Activated naive CD8-positive, alpha-beta T cell treated with anti-CD3 and anti-CD28 coated beads, Interleukin-2, amount 10 ng/mL, durations not matched to agents 7 days and 5 days (primary cell): Measurements from ENCODE around the gene MICALL1. TPM values are rescaled to one million over a fixed set of nuclear protein-coding genes. Genes with fewer than 3 reads are reported as not detected.

Source experiments
- ATAC-seq: fragments of 150-1000 bp; cut with Tn5 transposase; one replicate; pipeline ENCODE4 v1.10.0; 2021; ENCODE audit warnings: low read depth, moderate library complexity
- POLR2A ChIA-PET: fragments of 350-600 bp; sonication (Branson Sonifier 250); formaldehyde crosslinking; loops from one replicate; lab custom pipeline; 2021; ENCODE audit warnings: antibody characterized with exemption; lab: Charles Lee
- DNase-seq: peaks from one replicate; pipeline ENCODE4 v3.0.0; 2021
- H3K27ac Mint-ChIP-seq: one replicate; pipeline ENCODE4 v1.8.0; 2022; ENCODE audit warnings: mild to moderate bottlenecking, mixed read lengths
- H3K27me3 Mint-ChIP-seq: one replicate; pipeline ENCODE4 v1.8.0; 2022; ENCODE audit warnings: mild to moderate bottlenecking, moderate library complexity, mixed read lengths
- H3K36me3 Mint-ChIP-seq: one replicate; pipeline ENCODE4 v1.8.0; 2021; ENCODE audit warnings: mild to moderate bottlenecking, mixed read lengths
- H3K4me1 Mint-ChIP-seq: one replicate; pipeline ENCODE4 v1.8.0; 2021; ENCODE audit warnings: mixed read lengths
- H3K4me3 Mint-ChIP-seq: one replicate; pipeline ENCODE4 v1.8.0; 2022; ENCODE audit warnings: mild to moderate bottlenecking, moderate library complexity, mixed read lengths
- H3K9me3 Mint-ChIP-seq: one replicate; pipeline ENCODE4 v1.8.0; 2021; ENCODE audit warnings: mixed read lengths
- total RNA-seq, 2 experiments: library from RNA; stranded (reverse); gene quantifications; one replicate each; pipeline ENCODE4 v1.2.3, GENCODE V29; 2021

Gene MICALL1
- total RNA-seq, 2 experiments from 2014 or later, result 27.9 to 31.3 TPM

GRCh38 chr22:37957232-37957631, 51.1 kb downstream of the MICALL1 start:
- POLR2A ChIA-PET, result no interaction called here
- Mint-ChIP-seq H3K4me3 (no peak overlapping the region), H3K36me3 (peaks cover 29% of the 10 kb centered on the region), H3K9me3 (no peaks in the 10 kb centered on the region), H3K4me1 (peaks cover 20% of the 10 kb centered on the region), H3K27ac (no peak overlapping the region), H3K27me3 (peaks cover 8% of the 10 kb centered on the region)
- no peak for ATAC-seq
- no peak for DNase-seq

GRCh38 chr22:37959231-37959825, 53.2 kb downstream of the MICALL1 start:
- no peaks in the 10 kb centered on the region for H3K9me3 Mint-ChIP-seq
- no peak overlapping the region for H3K27ac Mint-ChIP-seq
- H3K36me3 Mint-ChIP-seq, result peaks cover 27% of the 10 kb centered on the region
- DNase-seq (no peak), ATAC-seq (no peak)
- no peak overlapping the region for H3K4me3 Mint-ChIP-seq
- POLR2A ChIA-PET, result interaction anchor here (0.5 kb wide), 1 partner anchor 535 kb away, joined by 4 read pairs; no protein-coding TSS in a partner anchor
- peaks cover 11% of the 10 kb centered on the region for H3K4me1 Mint-ChIP-seq
- H3K27me3 Mint-ChIP-seq, result no peaks in the 10 kb centered on the region

- peaks cover 27% of the 10 kb centered on the region for H3K36me3 Mint-ChIP-seq
- ATAC-seq, result no peak
- H3K4me1 Mint-ChIP-seq, result peaks cover 4% of the 10 kb centered on the region
- H3K27ac Mint-ChIP-seq, result no peak overlapping the region
- no peaks in the 10 kb centered on the region for H3K9me3 Mint-ChIP-seq
- POLR2A ChIA-PET, result no interaction called here
- H3K4me3 Mint-ChIP-seq, result no peak overlapping the region
- no peak for DNase-seq
- H3K27me3 Mint-ChIP-seq, result no peaks in the 10 kb centered on the region
Observed at GRCh38 chr22:37961062-37961461, 55.0 kb downstream of the MICALL1 start.

- peaks cover 13% of the 10 kb centered on the region for H3K36me3 Mint-ChIP-seq
- POLR2A ChIA-PET, result interaction anchor here (0.5 kb wide), 1 partner anchor 145 kb away, joined by 3 read pairs; no protein-coding TSS in a partner anchor
- no peak overlapping the region for H3K27ac Mint-ChIP-seq
- H3K4me1 Mint-ChIP-seq, result peaks cover 4% of the 10 kb centered on the region
- no peak for DNase-seq
- H3K9me3 Mint-ChIP-seq, result no peaks in the 10 kb centered on the region
- no peaks in the 10 kb centered on the region for H3K27me3 Mint-ChIP-seq
- H3K4me3 Mint-ChIP-seq, result no peak overlapping the region
- no peak for ATAC-seq
Observed at GRCh38 chr22:37965940-37966664, 60.0 kb downstream of the MICALL1 start.

- DNase-seq, result no peak
- no peak for ATAC-seq
- Mint-ChIP-seq H3K4me3 (no peak overlapping the region), H3K27ac (no peak overlapping the region), H3K9me3 (no peaks in the 10 kb centered on the region), H3K36me3 (peaks cover 9% of the 10 kb centered on the region), H3K4me1 (peaks cover 4% of the 10 kb centered on the region), H3K27me3 (no peaks in the 10 kb centered on the region)
- POLR2A ChIA-PET, result no interaction called here
Observed at GRCh38 chr22:37967147-37967546, 61.0 kb downstream of the MICALL1 start.

GRCh38 chr22:37967637-37968451, 61.7 kb downstream of the MICALL1 start:
- POLR2A ChIA-PET, result no interaction called here
- Mint-ChIP-seq H3K36me3 (peaks cover 9% of the 10 kb centered on the region), H3K4me3 (no peak overlapping the region), H3K4me1 (peaks cover 4% of the 10 kb centered on the region), H3K9me3 (no peaks in the 10 kb centered on the region), H3K27me3 (no peaks in the 10 kb centered on the region), H3K27ac (no peak overlapping the region)
- ATAC-seq (no peak), DNase-seq (no peak)

GRCh38 chr22:37968452-37969251, 62.6 kb downstream of the MICALL1 start:
- POLR2A ChIA-PET, result no interaction called here
- no peak for ATAC-seq
- Mint-ChIP-seq H3K27me3 (no peaks in the 10 kb centered on the region), H3K27ac (no peak overlapping the region), H3K4me3 (no peak overlapping the region), H3K4me1 (peaks cover 4% of the 10 kb centered on the region), H3K9me3 (no peaks in the 10 kb centered on the region), H3K36me3 (peaks cover 9% of the 10 kb centered on the region)
- no peak for DNase-seq

- no peak for ATAC-seq
- H3K36me3 Mint-ChIP-seq, result peaks cover 9% of the 10 kb centered on the region
- peaks cover 3% of the 10 kb centered on the region for H3K4me1 Mint-ChIP-seq
- no peak overlapping the region for H3K4me3 Mint-ChIP-seq
- no peak overlapping the region for H3K27ac Mint-ChIP-seq
- DNase-seq, result no peak
- H3K27me3 Mint-ChIP-seq, result no peaks in the 10 kb centered on the region
- POLR2A ChIA-PET, result interaction anchor here (0.7 to 1.1 kb wide), 2 partner anchors 21 to 22 kb away, joined by 3 read pairs; no protein-coding TSS in a partner anchor
- H3K9me3 Mint-ChIP-seq, result no peaks in the 10 kb centered on the region
Observed at GRCh38 chr22:37970864-37971263, 64.8 kb downstream of the MICALL1 start.

- no peak overlapping the region for H3K27ac Mint-ChIP-seq
- DNase-seq (no peak), ATAC-seq (no peak)
- H3K36me3 Mint-ChIP-seq, result peaks cover 10% of the 10 kb centered on the region
- peaks cover 2% of the 10 kb centered on the region for H3K4me1 Mint-ChIP-seq
- no peaks in the 10 kb centered on the region for H3K27me3 Mint-ChIP-seq
- H3K4me3 Mint-ChIP-seq, result no peak overlapping the region
- no peaks in the 10 kb centered on the region for H3K9me3 Mint-ChIP-seq
- POLR2A ChIA-PET, result interaction anchor here (1.1 kb wide), 1 partner anchor 22 kb away, joined by 3 read pairs; no protein-coding TSS in a partner anchor
Observed at GRCh38 chr22:37971475-37972434, 65.7 kb downstream of the MICALL1 start.

- Mint-ChIP-seq H3K27me3 (no peaks in the 10 kb centered on the region), H3K4me3 (no peak overlapping the region), H3K36me3 (peaks cover 9% of the 10 kb centered on the region), H3K27ac (no peak overlapping the region), H3K4me1 (peaks cover under 1% of the 10 kb centered on the region), H3K9me3 (no peaks in the 10 kb centered on the region)
- POLR2A ChIA-PET, result no interaction called here
- no peak for ATAC-seq
- no peak for DNase-seq
Observed at GRCh38 chr22:37972527-37972926, 66.4 kb downstream of the MICALL1 start.

GRCh38 chr22:37973271-37974170, 67.4 kb downstream of the MICALL1 start:
- H3K36me3 Mint-ChIP-seq, result peaks cover 9% of the 10 kb centered on the region
- no peaks in the 10 kb centered on the region for H3K27me3 Mint-ChIP-seq
- no peak overlapping the region for H3K27ac Mint-ChIP-seq
- H3K4me3 Mint-ChIP-seq, result no peak overlapping the region
- POLR2A ChIA-PET, result no interaction called here
- ATAC-seq (no peak), DNase-seq (no peak)
- H3K4me1 Mint-ChIP-seq, result no peaks in the 10 kb centered on the region
- H3K9me3 Mint-ChIP-seq, result no peaks in the 10 kb centered on the region
